GM19099 (cell line): ENCODE data around the gene GIMAP5.

Experiments
- POLR2A ChIP-seq: IDR thresholded peaks from 3 replicates; pipeline ENCODE4 v1.6.1; 2011; ENCODE audit warnings: low read depth; ENCODE audit not compliant: insufficient read length; ENCODE audit errors: extremely low read depth

Gene GIMAP5

GRCh38 chr7:150781103-150781502 is 43.9 kb downstream of the GIMAP5 start:
- no peak for TF ChIP-seq POLR2A

GRCh38 chr7:150781961-150782360 is 44.7 kb downstream of the GIMAP5 start:
- TF ChIP-seq POLR2A, result no peak

DNA sequence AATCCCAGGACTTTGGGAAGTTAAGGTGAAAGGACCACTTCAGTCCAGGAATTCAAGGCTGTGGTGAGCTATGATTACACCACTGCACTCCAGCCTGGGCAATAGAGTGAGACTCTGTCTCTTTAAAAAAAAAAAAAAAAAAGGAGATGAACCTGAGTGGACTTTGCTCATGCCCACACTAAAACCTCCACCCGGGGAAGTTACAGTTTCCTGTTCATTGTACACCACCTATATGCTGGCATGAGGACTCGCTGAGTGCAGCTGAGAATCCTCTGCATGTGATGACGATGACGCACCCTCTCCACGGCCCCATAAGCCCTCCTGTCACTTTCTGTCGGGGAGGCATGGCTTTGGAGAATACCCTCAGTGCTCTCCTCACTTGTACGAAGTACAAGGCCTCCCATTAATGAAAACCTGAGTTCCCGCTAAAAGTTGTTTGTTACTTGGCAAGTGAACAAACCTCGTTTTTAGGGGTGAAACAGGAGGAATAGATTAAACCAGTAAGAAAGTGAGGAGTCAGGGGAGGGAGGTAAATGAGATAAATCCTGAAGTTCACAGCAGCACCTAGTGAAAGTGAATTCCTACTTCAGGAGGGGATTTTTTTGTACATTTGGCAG is 47.0 kb downstream of the GIMAP5 start:
- no peak for TF ChIP-seq POLR2A

DNA sequence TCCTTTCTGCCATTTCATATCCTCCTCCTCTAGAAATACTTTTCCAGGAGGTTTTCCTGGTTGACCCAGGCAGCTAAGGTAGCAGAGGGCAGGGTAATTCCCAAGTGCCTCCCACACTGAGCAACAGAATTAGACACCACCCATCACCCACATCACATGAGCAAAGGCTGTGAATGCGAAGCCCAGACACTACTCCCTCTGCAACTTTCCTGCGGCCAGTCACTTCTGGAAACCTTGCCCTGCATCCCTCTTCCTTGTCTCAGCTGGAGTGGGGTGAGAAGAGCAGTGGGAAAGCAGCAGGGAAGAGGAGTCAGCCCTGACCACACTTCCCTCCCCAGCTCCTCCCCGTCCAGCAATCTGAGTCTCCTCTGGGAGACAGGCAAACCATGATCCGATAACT is 47.7 kb downstream of the GIMAP5 start:
- no peak for TF ChIP-seq POLR2A

DNA sequence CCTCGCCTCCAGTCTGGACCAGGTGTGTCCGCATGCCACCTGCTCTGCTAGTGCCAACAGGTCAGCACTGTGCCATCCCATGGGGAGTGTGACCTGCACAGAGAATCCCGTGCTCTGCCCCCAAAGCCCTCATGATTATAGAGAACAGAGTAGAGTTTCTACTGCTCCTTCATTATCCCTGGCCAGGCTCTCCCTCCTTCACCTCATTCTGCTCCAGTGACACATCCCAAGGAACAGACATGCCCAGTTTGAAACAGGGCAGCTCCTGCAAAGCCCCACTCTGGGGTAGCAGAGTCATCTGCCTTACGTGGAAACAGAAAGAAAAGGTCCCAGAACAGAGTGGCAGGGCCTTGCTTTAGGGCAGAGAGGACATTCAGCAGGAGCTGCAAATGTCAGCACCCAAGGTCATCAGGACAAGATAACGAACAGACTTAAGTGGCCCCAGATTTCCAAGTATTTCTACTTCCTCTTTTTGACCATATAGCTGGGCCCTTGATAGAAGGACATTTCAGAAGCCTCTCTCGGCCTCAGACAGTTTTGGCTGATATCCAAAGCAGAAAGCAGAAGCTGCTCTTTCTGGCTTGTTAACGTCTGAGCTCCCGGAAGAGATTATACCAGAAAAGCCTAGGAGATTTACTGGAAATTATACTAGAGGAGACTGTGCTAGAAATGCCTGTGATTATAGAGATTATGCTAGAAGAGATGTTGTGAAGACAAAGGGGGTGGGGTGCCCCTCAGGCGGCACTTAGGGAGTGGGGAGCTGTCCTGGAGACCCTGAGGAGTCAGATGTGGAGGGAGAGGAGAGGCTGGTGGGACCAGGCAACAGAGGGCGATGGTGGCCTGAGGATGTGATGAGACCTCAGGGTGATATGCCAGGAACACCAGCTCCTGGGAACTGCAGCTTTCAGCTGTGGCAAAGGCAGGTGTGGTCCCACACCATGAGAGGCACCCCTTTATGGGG is 50.4 kb downstream of the GIMAP5 start:
- no peak for TF ChIP-seq POLR2A

GRCh38 chr7:150788474-150789269 is 51.5 kb downstream of the GIMAP5 start:
- TF ChIP-seq POLR2A, result no peak

- no peak for TF ChIP-seq POLR2A
These were observed 53.3 kb downstream of the GIMAP5 start for GRCh38 chr7:150790416-150791075.

- TF ChIP-seq POLR2A, result no peak
These were observed 54.1 kb downstream of the GIMAP5 start for GRCh38 chr7:150791304-150791703.

DNA sequence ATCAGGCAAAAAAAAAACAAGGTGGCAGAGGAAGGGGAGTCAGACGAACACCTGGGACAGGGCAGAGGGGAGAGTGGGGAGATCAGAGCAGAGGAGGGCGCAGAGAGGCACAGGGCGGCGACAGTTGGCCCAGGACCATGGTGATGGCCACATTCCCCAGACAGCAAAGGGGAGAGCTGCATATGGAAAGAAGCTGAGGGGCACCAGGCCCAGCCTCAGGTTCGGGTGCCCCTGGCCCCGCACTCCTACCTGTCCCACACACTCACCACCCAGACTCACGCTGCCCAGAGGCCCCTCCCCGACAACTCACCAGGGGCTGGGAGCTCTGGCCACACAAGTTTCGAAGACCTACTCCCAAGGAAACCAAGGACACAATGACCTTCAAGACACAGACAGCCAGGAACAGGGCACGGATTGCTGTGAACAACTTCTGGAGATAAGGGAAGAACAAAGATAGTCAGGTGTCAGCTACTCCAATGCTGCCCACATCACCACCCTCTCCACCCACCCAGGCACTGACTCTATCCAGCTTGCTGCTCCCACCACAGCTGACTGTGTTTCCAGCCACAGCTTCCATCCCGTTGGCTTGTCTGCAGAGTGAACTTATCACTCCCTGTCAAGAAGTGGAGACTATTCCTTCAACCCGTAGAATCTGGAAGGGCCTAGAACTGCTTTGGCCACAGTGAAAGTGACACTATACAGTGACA is 54.7 kb downstream of the GIMAP5 start:
- no peak for TF ChIP-seq POLR2A
